ENCODE measurements around the gene DIO1. TPM values are rescaled to one million over a fixed set of nuclear protein-coding genes. Genes with fewer than 3 reads are reported as not detected.

Gene DIO1
- total RNA-seq, 3 donors from 2014 or later, result not detected

DNA sequence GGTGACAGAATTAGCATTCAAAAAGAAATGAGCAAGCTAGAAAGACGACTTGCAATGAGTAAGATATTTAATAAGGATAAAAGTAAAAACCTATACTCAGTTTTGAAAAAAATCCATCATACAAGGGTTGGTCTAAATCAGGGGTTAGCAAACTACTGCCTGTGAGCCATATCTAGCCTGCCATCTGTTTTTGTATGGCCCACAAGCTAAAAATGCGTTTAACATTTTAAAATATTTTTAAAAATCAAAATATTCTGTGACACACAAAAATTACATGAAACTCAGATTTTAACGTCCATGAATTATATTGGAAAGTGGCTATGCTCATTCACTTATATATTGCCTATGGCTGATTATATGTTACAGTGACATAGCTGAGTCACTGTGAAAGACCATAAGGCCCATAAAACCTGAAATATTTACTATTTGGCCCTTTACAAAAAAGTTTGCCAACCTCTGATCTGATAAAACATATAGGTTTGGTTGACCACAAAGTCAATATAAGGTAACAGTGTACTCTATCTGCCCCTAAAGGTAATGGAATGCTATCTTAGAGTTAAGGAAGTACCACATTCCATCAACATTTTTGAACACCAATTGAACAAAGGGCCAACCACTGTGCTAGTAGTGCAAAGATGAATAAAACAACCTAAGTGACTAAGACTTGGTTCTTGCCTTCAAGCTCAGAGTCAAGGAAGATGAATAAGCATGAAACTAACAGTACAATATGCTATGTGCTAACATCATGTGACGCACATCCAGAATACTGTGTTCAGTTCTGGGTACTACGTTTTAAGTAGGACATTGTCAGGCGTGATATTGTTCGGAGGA is 48.4 kb downstream of the DIO1 start:
- Mint-ChIP-seq H3K36me3 (ENCODE audit: insufficient read depth) (peaks cover 10% of the 10 kb centered on the region), H3K4me3 (peak overlapping the region; percentile 3), H3K27me3 (ENCODE audit: low read depth) (no peaks in the 10 kb centered on the region), H3K4me1 (ENCODE audit: low read depth) (peaks cover 43% of the 10 kb centered on the region), H3K9me3 (no peaks in the 10 kb centered on the region)
- ATAC-seq (peak; percentile 3 to 8), DNase-seq (no peak)

GRCh38 chr1:53943090-53943489 is 49.1 kb downstream of the DIO1 start:
- Mint-ChIP-seq H3K36me3 (ENCODE audit: insufficient read depth) (peaks cover 5% of the 10 kb centered on the region), H3K9me3 (no peaks in the 10 kb centered on the region), H3K4me1 (ENCODE audit: low read depth) (peaks cover 44% of the 10 kb centered on the region), H3K27me3 (ENCODE audit: low read depth) (no peaks in the 10 kb centered on the region), H3K4me3 (peak overlapping the region; percentile 19)
- no peak for DNase-seq
- no peak for ATAC-seq

GRCh38 chr1:53943490-53944043 is 49.6 kb downstream of the DIO1 start:
- Mint-ChIP-seq H3K4me1 (ENCODE audit: low read depth) (peaks cover 40% of the 10 kb centered on the region), H3K36me3 (ENCODE audit: insufficient read depth) (peaks cover under 1% of the 10 kb centered on the region), H3K4me3 (peak overlapping the region; percentile 94), H3K27me3 (ENCODE audit: low read depth) (no peaks in the 10 kb centered on the region), H3K9me3 (no peaks in the 10 kb centered on the region)
- ATAC-seq (no peak), DNase-seq (no peak)

- H3K9me3 Mint-ChIP-seq, result no peaks in the 10 kb centered on the region
- peak overlapping the region; percentile 94 for H3K4me3 Mint-ChIP-seq
- DNase-seq (no peak), ATAC-seq (no peak)
- no peaks in the 10 kb centered on the region for H3K27me3 Mint-ChIP-seq (ENCODE audit: low read depth)
- peaks cover 40% of the 10 kb centered on the region for H3K4me1 Mint-ChIP-seq (ENCODE audit: low read depth)
- no peaks in the 10 kb centered on the region for H3K36me3 Mint-ChIP-seq (ENCODE audit: insufficient read depth)
Measured at GRCh38 chr1:53944469-53945182, 50.6 kb downstream of the DIO1 start.

DNA sequence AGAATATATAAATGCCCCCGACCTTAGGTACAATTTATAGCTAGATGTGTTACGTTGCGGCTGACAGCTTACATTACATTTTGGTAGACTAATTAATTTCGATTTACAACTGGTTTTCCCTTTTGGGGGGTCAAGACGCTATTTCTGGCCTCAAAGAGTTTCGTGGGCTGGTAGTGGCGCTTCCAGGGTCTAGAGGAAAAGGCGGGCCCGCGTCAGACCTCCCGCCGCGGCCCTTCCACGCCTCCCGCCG is 51.1 kb downstream of the DIO1 start:
- H3K27me3 Mint-ChIP-seq (ENCODE audit: low read depth), result no peaks in the 10 kb centered on the region
- H3K36me3 Mint-ChIP-seq (ENCODE audit: insufficient read depth), result no peaks in the 10 kb centered on the region
- H3K9me3 Mint-ChIP-seq, result no peaks in the 10 kb centered on the region
- DNase-seq (no peak), ATAC-seq (no peak)
- peak overlapping the region; percentile 94 for H3K4me3 Mint-ChIP-seq
- H3K4me1 Mint-ChIP-seq (ENCODE audit: low read depth), result peaks cover 37% of the 10 kb centered on the region

DNA sequence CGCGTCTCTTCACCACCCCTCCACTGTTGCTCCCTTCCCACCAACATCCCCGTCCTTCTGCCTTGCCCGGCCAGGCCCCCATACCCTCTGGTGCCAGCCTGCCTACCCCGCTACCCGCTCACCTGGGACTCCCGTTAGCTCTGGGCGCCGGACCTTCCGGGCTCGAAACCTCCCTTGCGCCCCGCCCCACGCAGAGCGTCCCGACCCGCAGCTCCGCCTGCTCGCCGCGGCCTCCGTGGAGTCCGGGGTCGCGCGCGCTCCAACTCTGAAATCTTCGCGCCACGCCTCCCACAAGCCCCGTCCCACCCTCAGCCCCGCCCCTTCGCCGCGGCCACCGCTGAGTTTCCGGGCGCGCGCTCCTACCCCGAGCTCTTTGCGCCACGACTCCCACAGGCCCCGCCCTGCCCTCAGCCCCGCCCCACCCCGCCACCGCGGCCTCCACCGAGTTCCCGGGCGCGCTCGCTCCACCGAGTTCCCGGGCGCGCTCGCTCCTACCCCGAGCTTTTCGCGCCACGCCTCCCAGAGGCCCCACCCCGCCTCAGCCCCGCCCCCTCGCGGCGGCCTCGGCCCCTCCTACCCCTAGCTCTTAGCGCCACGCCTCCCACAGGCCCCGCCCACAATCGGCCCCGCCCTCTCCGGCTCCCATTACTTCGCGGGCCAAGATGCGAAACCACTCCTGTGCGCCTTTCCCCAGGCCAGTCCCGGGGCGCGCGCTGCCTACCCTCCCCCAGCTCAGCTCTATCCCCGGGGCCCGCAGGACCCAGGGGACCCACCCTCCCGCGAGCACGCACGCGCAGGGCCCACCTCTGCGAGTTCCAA is 51.7 kb downstream of the DIO1 start, which contains the start of gene IFT25:
TSS of gene IFT25 (minus strand) at position 267 of the 819 bp plus-strand sequence. CDS start 5,617 bp downstream, outside the sequence.
- H3K4me1 Mint-ChIP-seq (ENCODE audit: low read depth), result peaks cover 35% of the 10 kb centered on the region
- peak within 1 kb of the TSS; percentile 94 for H3K4me3 Mint-ChIP-seq
- H3K27me3 Mint-ChIP-seq (ENCODE audit: low read depth), result no peaks in the 10 kb centered on the region
- no peaks in the 10 kb centered on the region for H3K36me3 Mint-ChIP-seq (ENCODE audit: insufficient read depth)
- H3K9me3 Mint-ChIP-seq, result no peaks in the 10 kb centered on the region
- ATAC-seq (peak; percentile 78 to 84), DNase-seq (peak; percentile 100)

DNA sequence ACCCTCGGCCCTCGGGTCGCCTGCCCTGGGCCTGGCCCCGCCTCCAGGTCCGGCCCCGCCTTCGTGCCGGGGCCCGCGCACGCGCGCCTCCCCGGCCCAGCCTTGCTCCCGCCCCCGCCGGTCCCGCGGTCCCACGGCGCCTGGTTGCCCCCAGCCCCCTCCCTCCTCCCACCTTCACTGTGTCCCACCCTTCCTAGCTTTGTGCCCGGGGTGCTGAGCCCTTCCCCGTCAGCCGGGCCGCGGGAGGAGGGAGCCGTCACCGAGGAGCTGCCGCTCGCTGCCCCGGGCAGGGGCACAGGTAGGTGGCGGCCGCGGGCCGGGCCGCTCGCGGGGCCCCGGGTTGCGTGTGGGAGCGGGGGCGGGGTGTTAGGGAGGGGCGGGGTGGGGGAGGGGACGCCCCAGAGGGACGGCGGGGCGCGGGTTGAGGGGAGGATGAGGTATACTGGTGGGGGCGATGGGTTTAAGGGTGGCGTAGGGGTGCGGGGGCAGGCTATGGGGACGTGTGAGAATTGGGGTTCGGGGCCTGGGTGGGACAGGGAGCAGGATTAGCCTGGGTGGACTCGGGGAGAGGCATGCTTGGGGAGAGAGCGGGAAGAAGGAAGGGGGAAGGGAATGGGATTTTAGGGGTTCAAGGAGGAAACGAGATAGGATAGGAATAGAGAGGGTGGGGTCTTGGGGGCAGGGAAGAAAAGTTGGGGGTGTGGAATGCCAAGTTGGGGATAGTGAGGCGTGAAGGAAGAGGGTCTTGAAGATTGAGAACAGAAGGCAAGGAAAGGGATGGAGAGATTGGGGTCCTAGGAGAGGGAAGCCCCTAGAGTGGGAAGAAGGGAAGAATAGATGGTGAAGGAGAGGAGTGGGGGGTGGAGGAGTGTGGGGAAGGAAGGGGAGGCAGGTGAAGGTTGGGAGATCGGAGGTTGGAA is 52.5 kb downstream of the DIO1 start, which contains the start of gene LRRC42:
TSS of gene LRRC42 (plus strand) at position 99 of the 920 bp plus-strand sequence. CDS start 5,650 bp downstream, outside the sequence.
- DNase-seq (no peak), ATAC-seq (peak; percentile 72)
- no peaks in the 10 kb centered on the region for H3K9me3 Mint-ChIP-seq
- H3K36me3 Mint-ChIP-seq (ENCODE audit: insufficient read depth), result peaks cover 1% of the 10 kb centered on the region
- peak within 1 kb of the TSS; percentile 94 for H3K4me3 Mint-ChIP-seq
- no peaks in the 10 kb centered on the region for H3K27me3 Mint-ChIP-seq (ENCODE audit: low read depth)
- H3K4me1 Mint-ChIP-seq (ENCODE audit: low read depth), result peaks cover 35% of the 10 kb centered on the region

DNA sequence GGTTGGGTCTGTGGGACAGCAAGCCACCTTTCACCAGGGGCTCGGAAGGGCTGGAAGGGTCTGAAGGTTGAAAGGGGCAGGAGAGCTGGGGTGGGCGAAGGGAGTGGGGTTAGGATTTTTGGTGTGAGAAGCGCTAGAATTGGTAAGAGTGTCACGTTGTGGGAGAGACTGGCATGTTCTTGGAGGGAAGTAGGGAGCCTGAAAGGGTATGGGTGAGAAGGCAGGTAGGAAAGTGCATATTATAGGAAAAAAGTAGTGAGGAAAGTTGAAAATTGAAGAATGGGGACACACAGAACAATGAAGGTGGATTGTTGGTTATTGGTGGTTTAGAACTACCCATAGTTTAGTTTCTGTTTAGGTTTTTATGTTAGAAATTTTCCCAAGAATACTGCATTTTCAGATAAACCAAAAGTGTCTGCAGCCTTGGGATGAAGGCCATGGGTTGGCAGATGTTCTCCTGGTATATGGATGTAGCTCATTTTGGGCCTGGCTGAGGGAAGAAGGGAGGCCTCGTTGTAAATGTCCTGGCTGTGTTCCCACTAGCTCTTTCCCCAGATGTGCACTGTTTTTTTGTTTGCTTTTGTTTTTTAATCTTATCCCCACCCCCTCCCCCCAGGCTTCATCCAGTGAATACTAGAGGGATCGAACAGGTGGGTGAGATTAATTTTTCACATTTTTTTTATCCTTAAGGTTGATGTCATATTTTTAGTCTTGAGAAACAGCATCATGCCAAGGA is 53.4 kb downstream of the DIO1 start:
- peaks cover 35% of the 10 kb centered on the region for H3K4me1 Mint-ChIP-seq (ENCODE audit: low read depth)
- no peaks in the 10 kb centered on the region for H3K27me3 Mint-ChIP-seq (ENCODE audit: low read depth)
- no peak for DNase-seq
- ATAC-seq, result no peak
- no peaks in the 10 kb centered on the region for H3K9me3 Mint-ChIP-seq
- peaks cover 2% of the 10 kb centered on the region for H3K36me3 Mint-ChIP-seq (ENCODE audit: insufficient read depth)
- H3K4me3 Mint-ChIP-seq, result peak overlapping the region; percentile 79

- DNase-seq (no peak), ATAC-seq (no peak)
- peaks cover 4% of the 10 kb centered on the region for H3K36me3 Mint-ChIP-seq (ENCODE audit: insufficient read depth)
- no peak overlapping the region for H3K4me3 Mint-ChIP-seq
- no peaks in the 10 kb centered on the region for H3K9me3 Mint-ChIP-seq
- H3K27me3 Mint-ChIP-seq (ENCODE audit: low read depth), result no peaks in the 10 kb centered on the region
- peaks cover 25% of the 10 kb centered on the region for H3K4me1 Mint-ChIP-seq (ENCODE audit: low read depth)
Measured at GRCh38 chr1:53948291-53948690, 54.3 kb downstream of the DIO1 start.

- Mint-ChIP-seq H3K4me3 (no peak overlapping the region), H3K4me1 (ENCODE audit: low read depth) (peaks cover 18% of the 10 kb centered on the region), H3K9me3 (no peaks in the 10 kb centered on the region), H3K36me3 (ENCODE audit: insufficient read depth) (peaks cover 10% of the 10 kb centered on the region), H3K27me3 (ENCODE audit: low read depth) (no peaks in the 10 kb centered on the region)
- no peak for DNase-seq
- ATAC-seq, result no peak
Measured at GRCh38 chr1:53949023-53949990, 55.3 kb downstream of the DIO1 start.

DNA sequence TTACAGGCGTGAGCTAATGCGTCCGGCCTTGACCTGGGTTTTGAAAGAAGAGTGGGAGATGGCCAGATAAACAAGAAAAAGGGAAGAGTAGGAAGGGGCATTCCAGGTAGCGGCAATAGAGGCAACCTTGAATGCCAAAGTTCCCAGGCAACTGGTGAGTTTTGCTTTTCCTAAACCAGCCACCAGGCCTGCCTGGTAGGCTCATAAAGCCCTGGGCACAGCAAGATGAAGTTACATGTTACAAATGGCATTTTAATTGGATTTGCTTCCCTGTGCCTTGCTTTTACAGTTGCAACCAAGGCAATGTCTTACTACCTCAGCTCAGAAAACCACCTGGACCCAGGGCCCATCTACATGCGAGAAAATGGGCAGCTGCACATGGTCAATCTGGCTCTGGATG is 57.7 kb downstream of the DIO1 start:
- H3K4me1 Mint-ChIP-seq (ENCODE audit: low read depth), result peaks cover 9% of the 10 kb centered on the region
- H3K27me3 Mint-ChIP-seq (ENCODE audit: low read depth), result no peaks in the 10 kb centered on the region
- peaks cover 10% of the 10 kb centered on the region for H3K36me3 Mint-ChIP-seq (ENCODE audit: insufficient read depth)
- no peak for ATAC-seq
- no peak for DNase-seq
- H3K9me3 Mint-ChIP-seq, result no peaks in the 10 kb centered on the region
- no peak overlapping the region for H3K4me3 Mint-ChIP-seq

DNA sequence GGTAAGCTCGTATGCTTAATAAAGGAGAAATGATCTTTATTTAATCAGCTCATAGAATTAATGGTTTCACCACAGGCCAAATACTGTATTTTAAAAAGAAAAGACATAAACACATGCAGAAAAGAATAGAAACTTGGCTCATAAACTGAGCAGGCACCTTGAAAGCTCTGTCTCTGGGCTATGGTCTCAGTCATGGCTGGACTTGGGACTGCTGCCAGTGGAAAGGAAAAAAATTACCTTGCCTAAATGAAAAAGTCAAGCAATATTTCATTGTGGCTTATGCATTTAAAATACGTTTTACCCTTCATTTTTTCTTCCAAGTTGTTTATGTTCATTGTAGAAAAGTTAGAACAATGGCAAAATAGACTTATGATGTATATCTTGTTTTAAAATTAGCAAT is 60.1 kb downstream of the DIO1 start:
- DNase-seq, result no peak
- ATAC-seq, result no peak
- H3K27me3 Mint-ChIP-seq (ENCODE audit: low read depth), result no peaks in the 10 kb centered on the region

More for the DNA sequence above, 60.1 kb downstream of the DIO1 start:
- Mint-ChIP-seq H3K4me3 (no peak overlapping the region), H3K4me1 (ENCODE audit: low read depth) (peaks cover 6% of the 10 kb centered on the region), H3K36me3 (ENCODE audit: insufficient read depth) (peaks cover 14% of the 10 kb centered on the region), H3K9me3 (no peaks in the 10 kb centered on the region)
